Measurements from ENCODE around the gene TMEM238L.

TMEM238L gene

GRCh38 chr17:10755592-10756127 lies 48.2 kb downstream of the TMEM238L start:
- no peaks in the 10 kb centered on the region for H3K27me3 Mint-ChIP-seq
- intact Hi-C loops (cut with micrococcal nuclease): no loop called here
- no peak overlapping the region for H3K4me3 Mint-ChIP-seq
- H3K36me3 Mint-ChIP-seq (ENCODE audit: low read depth): no peaks in the 10 kb centered on the region
- H3K4me1 Mint-ChIP-seq (ENCODE audit: low read depth): no peaks in the 10 kb centered on the region
- no peaks in the 10 kb centered on the region for H3K9me3 Mint-ChIP-seq
- no peak overlapping the region for H3K27ac Mint-ChIP-seq

- no peaks in the 10 kb centered on the region for H3K4me1 Mint-ChIP-seq (ENCODE audit: low read depth)
- H3K9me3 Mint-ChIP-seq: no peaks in the 10 kb centered on the region
- H3K36me3 Mint-ChIP-seq (ENCODE audit: low read depth): no peaks in the 10 kb centered on the region
- no peak overlapping the region for H3K4me3 Mint-ChIP-seq
- intact Hi-C loops (cut with micrococcal nuclease): no loop called here
- H3K27me3 Mint-ChIP-seq: no peaks in the 10 kb centered on the region
- no peak overlapping the region for H3K27ac Mint-ChIP-seq
Observed at GRCh38 chr17:10754861-10755591, 48.9 kb downstream of the TMEM238L start.

GRCh38 chr17:10754109-10754508 lies 49.8 kb downstream of the TMEM238L start:
- H3K27me3 Mint-ChIP-seq: no peaks in the 10 kb centered on the region
- intact Hi-C loops (cut with micrococcal nuclease): no loop called here
- H3K27ac Mint-ChIP-seq: no peak overlapping the region
- no peaks in the 10 kb centered on the region for H3K4me1 Mint-ChIP-seq (ENCODE audit: low read depth)
- H3K9me3 Mint-ChIP-seq: no peaks in the 10 kb centered on the region
- H3K36me3 Mint-ChIP-seq (ENCODE audit: low read depth): no peaks in the 10 kb centered on the region
- H3K4me3 Mint-ChIP-seq: no peak overlapping the region

GRCh38 chr17:10752696-10753095 lies 51.2 kb downstream of the TMEM238L start:
- intact Hi-C loops (cut with micrococcal nuclease): no loop called here
- H3K36me3 Mint-ChIP-seq (ENCODE audit: low read depth): no peaks in the 10 kb centered on the region
- H3K4me3 Mint-ChIP-seq: no peak overlapping the region
- H3K27ac Mint-ChIP-seq: no peak overlapping the region
- no peaks in the 10 kb centered on the region for H3K9me3 Mint-ChIP-seq
- H3K27me3 Mint-ChIP-seq: no peaks in the 10 kb centered on the region
- H3K4me1 Mint-ChIP-seq (ENCODE audit: low read depth): no peaks in the 10 kb centered on the region

GRCh38 chr17:10751563-10751962 lies 52.3 kb downstream of the TMEM238L start:
- intact Hi-C loops (cut with micrococcal nuclease): no loop called here
- Mint-ChIP-seq H3K27ac (no peak overlapping the region), H3K9me3 (no peaks in the 10 kb centered on the region), H3K27me3 (no peaks in the 10 kb centered on the region), H3K4me1 (ENCODE audit: low read depth) (no peaks in the 10 kb centered on the region), H3K36me3 (ENCODE audit: low read depth) (no peaks in the 10 kb centered on the region), H3K4me3 (no peak overlapping the region)

GRCh38 chr17:10750210-10750609 lies 53.7 kb downstream of the TMEM238L start:
- Mint-ChIP-seq H3K27ac (no peak overlapping the region), H3K36me3 (ENCODE audit: low read depth) (no peaks in the 10 kb centered on the region), H3K4me3 (no peak overlapping the region), H3K27me3 (no peaks in the 10 kb centered on the region), H3K4me1 (ENCODE audit: low read depth) (no peaks in the 10 kb centered on the region), H3K9me3 (no peaks in the 10 kb centered on the region)
- intact Hi-C loops (cut with micrococcal nuclease): no loop called here

GRCh38 chr17:10748531-10749181 lies 55.2 kb downstream of the TMEM238L start:
- no peaks in the 10 kb centered on the region for H3K36me3 Mint-ChIP-seq (ENCODE audit: low read depth)
- H3K4me1 Mint-ChIP-seq (ENCODE audit: low read depth): no peaks in the 10 kb centered on the region
- intact Hi-C loops (cut with micrococcal nuclease): no loop called here
- H3K27me3 Mint-ChIP-seq: no peaks in the 10 kb centered on the region
- H3K27ac Mint-ChIP-seq: no peak overlapping the region
- no peak overlapping the region for H3K4me3 Mint-ChIP-seq
- no peaks in the 10 kb centered on the region for H3K9me3 Mint-ChIP-seq

- no peaks in the 10 kb centered on the region for H3K9me3 Mint-ChIP-seq
- no peak overlapping the region for H3K27ac Mint-ChIP-seq
- no peaks in the 10 kb centered on the region for H3K27me3 Mint-ChIP-seq
- no peak overlapping the region for H3K4me3 Mint-ChIP-seq
- intact Hi-C loops (cut with micrococcal nuclease): no loop called here
- H3K36me3 Mint-ChIP-seq (ENCODE audit: low read depth): no peaks in the 10 kb centered on the region
- no peaks in the 10 kb centered on the region for H3K4me1 Mint-ChIP-seq (ENCODE audit: low read depth)
Observed at GRCh38 chr17:10745231-10745630, 58.7 kb downstream of the TMEM238L start.

All from dendritic cell treated with granulocyte-macrophage colony-stimulating factor and Interleukin-4, amounts not matched to agents 40 ng/mL and 50 ng/mL, for 4 days (primary cell).